Neural crest cell (in vitro differentiated cells): Measurements from ENCODE around the gene RAPGEF6. TPM values are rescaled to one million over a fixed set of nuclear protein-coding genes. Genes with fewer than 3 reads are reported as not detected.
"Not testable (repeated sequence)": the region's sequence is repeated elsewhere in the genome, so short reads cannot be mapped to it uniquely, and the experiment has no call there.

Experiments
- DNase-seq: peaks from one replicate; pipeline ENCODE4 v3.0.0; 2021; ENCODE audit warnings: low read depth, mixed read lengths, low spot score
- H3K27ac Mint-ChIP-seq: one replicate; pipeline ENCODE4 v1.8.0; 2021; ENCODE audit warnings: mild to moderate bottlenecking, mixed read lengths; ENCODE audit not compliant: unreplicated experiment
- H3K27me3 Mint-ChIP-seq: 2 replicates; pipeline ENCODE4 v1.8.0; 2021; ENCODE audit warnings: low read depth, mild to moderate bottlenecking, mixed read lengths
- H3K36me3 Mint-ChIP-seq: 2 replicates; pipeline ENCODE4 v1.8.0; 2021; ENCODE audit warnings: low read depth, mild to moderate bottlenecking, mixed read lengths
- H3K4me1 Mint-ChIP-seq: 2 replicates; pipeline ENCODE4 v1.8.0; 2021; ENCODE audit warnings: mixed read lengths
- H3K4me3 Mint-ChIP-seq: one replicate; pipeline ENCODE4 v1.8.0; 2021; ENCODE audit warnings: mild to moderate bottlenecking, mixed read lengths
- H3K9me3 Mint-ChIP-seq: 2 replicates; pipeline ENCODE4 v1.8.0; 2021; ENCODE audit warnings: mixed read lengths
- CTCF ChIP-seq: fragments of 200-600 bp; sonication (generic); conservative IDR thresholded peaks from 2 replicates; pipeline ENCODE4 v1.5.0; 2021; ENCODE audit warnings: antibody characterized with exemption, mild to moderate bottlenecking
- total RNA-seq: library from RNA; stranded (reverse); gene quantifications from 2 replicates; pipeline ENCODE4 v1.2.1, GENCODE V29; 2021

Gene RAPGEF6
- total RNA-seq, 1 donor from 2014 or later = 28.0 TPM

GRCh38 chr5:131682175-131682574 lies 47.1 kb upstream of the RAPGEF6 start:
- DNase-seq = no peak
- Mint-ChIP-seq H3K4me3 (no peak overlapping the region), H3K36me3 (peaks cover 8% of the 10 kb centered on the region), H3K27me3 (no peaks in the 10 kb centered on the region), H3K9me3 (no peaks in the 10 kb centered on the region), H3K27ac (no peak overlapping the region), H3K4me1 (no peaks in the 10 kb centered on the region)
- no peak for TF ChIP-seq CTCF

GRCh38 chr5:131679911-131680310 lies 44.9 kb upstream of the RAPGEF6 start:
- Mint-ChIP-seq H3K4me3 (no peak overlapping the region), H3K9me3 (no peaks in the 10 kb centered on the region), H3K27me3 (no peaks in the 10 kb centered on the region), H3K36me3 (peaks cover 19% of the 10 kb centered on the region), H3K4me1 (no peaks in the 10 kb centered on the region), H3K27ac (no peak overlapping the region)
- no peak for TF ChIP-seq CTCF
- DNase-seq = no peak

GRCh38 chr5:131678273-131678672 lies 43.2 kb upstream of the RAPGEF6 start:
- H3K36me3 Mint-ChIP-seq = peaks cover 21% of the 10 kb centered on the region
- H3K27me3 Mint-ChIP-seq, H3K4me3 Mint-ChIP-seq, H3K4me1 Mint-ChIP-seq, H3K27ac Mint-ChIP-seq, DNase-seq, H3K9me3 Mint-ChIP-seq: not testable (repeated sequence)

GRCh38 chr5:131677115-131677514 lies 42.1 kb upstream of the RAPGEF6 start:
- no peak for DNase-seq
- peaks cover 23% of the 10 kb centered on the region for H3K36me3 Mint-ChIP-seq
- H3K27ac Mint-ChIP-seq = no peak overlapping the region
- H3K9me3 Mint-ChIP-seq = no peaks in the 10 kb centered on the region
- TF ChIP-seq CTCF = no peak
- no peak overlapping the region for H3K4me3 Mint-ChIP-seq
- no peaks in the 10 kb centered on the region for H3K27me3 Mint-ChIP-seq
- H3K4me1 Mint-ChIP-seq = peaks cover 5% of the 10 kb centered on the region

- H3K4me1 Mint-ChIP-seq = peaks cover 13% of the 10 kb centered on the region
- no peak for DNase-seq
- peaks cover 33% of the 10 kb centered on the region for H3K36me3 Mint-ChIP-seq
- H3K27me3 Mint-ChIP-seq = no peaks in the 10 kb centered on the region
- TF ChIP-seq CTCF = no peak
- H3K9me3 Mint-ChIP-seq = no peaks in the 10 kb centered on the region
- no peak overlapping the region for H3K27ac Mint-ChIP-seq
- no peak overlapping the region for H3K4me3 Mint-ChIP-seq
Measured at GRCh38 chr5:131672776-131673175, 37.7 kb upstream of the RAPGEF6 start.

GRCh38 chr5:131671994-131672655 lies 37.1 kb upstream of the RAPGEF6 start:
- no peaks in the 10 kb centered on the region for H3K9me3 Mint-ChIP-seq
- no peak overlapping the region for H3K4me3 Mint-ChIP-seq
- peaks cover 13% of the 10 kb centered on the region for H3K4me1 Mint-ChIP-seq
- H3K27ac Mint-ChIP-seq = no peak overlapping the region
- DNase-seq = no peak
- H3K27me3 Mint-ChIP-seq = no peaks in the 10 kb centered on the region
- no peak for TF ChIP-seq CTCF
- peaks cover 29% of the 10 kb centered on the region for H3K36me3 Mint-ChIP-seq
